T-helper 22 cell (primary cell): ENCODE measurements around the gene CKB.

ENCODE experiments used
- DNase-seq: peaks from one replicate; pipeline ENCODE4 v3.0.0-alpha.2; 2020; ENCODE audit warnings: low read depth

CKB gene

DNA sequence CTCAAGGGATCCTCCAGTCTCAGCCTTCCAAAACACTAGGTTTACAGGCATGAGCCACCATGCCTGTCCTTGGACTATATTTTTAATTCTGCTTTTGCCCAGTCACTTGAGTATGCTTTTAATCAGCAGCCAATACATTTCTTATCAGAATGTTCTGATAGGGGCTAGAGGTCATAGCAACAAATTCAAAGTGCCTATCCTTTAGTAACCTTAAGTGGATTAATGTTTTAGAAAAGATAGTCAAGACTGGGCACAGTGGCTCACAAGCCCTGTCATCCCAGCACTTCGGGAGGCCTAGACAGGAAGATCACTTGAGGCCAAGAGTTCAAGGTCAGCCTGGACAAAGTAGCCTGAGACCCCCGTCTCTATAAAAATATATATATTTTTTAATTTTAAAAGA lies 37.1 kb downstream of the CKB start:
- DNase-seq: no peak

DNA sequence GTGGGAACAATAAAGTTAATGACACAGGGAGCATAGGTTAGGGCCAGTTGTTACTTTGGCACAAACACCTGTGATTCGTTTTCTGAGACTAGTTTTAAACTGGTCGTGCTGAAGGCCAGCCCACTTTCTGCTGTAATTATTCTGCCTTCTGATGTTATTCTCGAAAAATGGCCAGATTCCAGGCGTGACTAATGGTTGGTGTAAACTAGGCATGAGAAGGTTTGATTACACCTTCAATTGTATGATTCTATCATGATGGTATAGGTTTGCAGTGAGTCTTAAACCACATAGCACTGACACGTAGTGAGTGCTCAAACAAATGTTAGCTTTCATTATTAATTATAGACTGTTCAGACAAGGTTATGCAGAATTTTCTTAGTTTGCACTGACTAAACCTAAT lies 39.0 kb downstream of the CKB start:
- DNase-seq: no peak

DNA sequence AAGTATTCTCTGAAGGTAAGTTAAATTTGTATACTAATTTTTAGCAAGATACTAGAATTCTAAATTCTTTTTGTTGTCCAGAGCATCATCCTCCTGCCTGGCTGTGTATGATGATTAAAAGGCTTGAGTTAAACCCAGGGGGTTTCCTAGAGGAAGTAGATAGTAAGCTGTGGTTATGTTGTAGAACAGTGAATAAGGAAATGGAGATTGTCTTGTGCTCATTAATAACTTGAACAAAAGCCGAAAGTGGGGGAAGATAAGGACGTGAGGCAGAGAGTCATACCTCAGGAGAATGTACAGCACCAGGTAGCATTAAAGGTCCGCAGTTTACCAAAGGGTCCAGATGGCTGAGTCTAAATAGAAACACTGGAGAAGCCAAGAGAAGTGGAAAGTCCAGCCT lies 42.0 kb downstream of the CKB start:
- no peak for DNase-seq

DNA sequence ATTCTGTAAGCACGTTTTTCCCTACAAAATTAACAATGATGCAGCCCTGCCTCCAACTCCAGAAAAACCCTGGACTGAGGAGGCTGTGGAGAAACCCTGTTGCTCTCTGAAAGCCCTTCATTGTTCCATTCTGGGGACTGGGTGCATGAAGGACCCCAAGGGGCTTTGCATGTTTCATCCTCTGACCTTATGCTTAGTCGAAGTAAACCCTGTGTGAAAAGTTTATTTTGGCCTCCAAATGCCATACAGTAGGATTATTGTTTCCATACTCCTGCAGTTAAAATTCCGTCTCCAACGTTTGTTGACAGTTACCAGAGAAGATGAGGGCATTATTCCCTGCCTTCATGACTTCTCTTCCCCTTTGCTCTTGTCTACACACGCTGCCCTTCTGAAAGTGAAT lies 46.0 kb downstream of the CKB start:
- DNase-seq: no peak

DNA sequence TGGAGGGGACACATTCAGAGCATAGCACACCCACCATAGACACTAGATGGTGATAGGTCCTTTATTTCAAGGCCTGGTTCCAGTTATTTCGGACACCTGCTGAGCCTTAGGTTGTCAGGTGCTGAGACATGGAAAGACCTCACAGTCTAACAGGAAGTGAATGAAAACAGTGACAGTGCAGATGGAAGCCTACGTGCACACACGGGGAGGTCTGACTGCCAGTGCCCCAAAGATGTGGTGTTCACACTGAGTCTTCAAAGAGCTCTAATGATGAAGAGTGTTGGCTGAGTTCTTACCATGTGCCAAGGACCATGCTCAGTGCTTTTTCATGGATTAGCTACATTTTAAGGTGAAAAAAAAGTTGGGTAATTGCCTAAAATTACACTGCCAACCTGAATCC lies 46.6 kb downstream of the CKB start:
- DNase-seq: no peak

DNA sequence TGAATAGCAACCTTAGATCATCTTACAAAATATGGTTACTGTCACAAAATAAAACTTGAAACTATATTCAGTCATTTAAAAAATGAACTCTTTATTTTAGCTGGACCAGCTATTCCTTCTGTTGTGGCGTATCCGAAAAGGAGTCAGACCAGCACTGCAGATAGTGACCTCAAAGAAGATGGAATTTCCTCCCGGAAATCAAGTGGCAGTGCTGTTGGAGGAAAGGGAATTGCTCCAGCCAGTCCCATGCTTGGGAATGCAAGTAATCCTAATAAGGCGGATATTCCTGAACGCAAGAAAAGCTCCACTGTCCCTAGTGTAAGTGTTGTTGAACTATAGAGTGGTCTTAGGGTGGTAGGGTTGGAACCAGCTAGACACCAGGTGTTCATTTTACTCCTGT lies 47.7 kb downstream of the CKB start:
- DNase-seq: no peak

DNA sequence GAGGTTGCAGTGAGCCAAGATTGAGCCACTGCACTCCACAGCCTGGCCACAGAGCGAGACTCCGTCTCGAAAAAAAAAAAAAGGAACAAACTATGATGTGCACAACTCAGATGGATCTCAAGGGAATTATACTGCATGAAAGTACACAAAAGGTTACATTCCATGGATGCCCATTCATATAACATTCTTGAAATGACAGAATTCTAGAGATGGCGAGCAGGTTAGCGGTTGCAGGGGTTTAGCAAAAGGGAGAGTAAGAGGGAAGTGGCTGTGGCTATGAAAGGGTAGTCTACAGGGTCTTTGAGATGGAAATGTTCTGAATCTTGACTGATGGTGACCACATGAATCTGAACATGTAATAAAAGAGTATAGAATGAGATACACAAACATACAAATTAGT lies 49.7 kb downstream of the CKB start:
- no peak for DNase-seq
